Hematopoietic multipotent progenitor cell treated with erythropoietin and hydrocortisone succinate and interleukin-3 and kit ligand, for 15 days (in vitro differentiated cells): ENCODE results near the gene EGLN1.
"Not testable (repeated sequence)": the region's sequence is repeated elsewhere in the genome, so short reads cannot be mapped to it uniquely, and the experiment has no call there.

ENCODE experiments used
- DNase-seq: peaks from one replicate; pipeline ENCODE4 v3.0.0-alpha.2; 2015; ENCODE audit warnings: low spot score

The EGLN1 gene

GRCh38 chr1:231359113-231359512, 63.0 kb downstream of the EGLN1 start:
- DNase-seq = no peak

- DNase-seq = peak; percentile 78
Measured at GRCh38 chr1:231357831-231358354, 64.2 kb downstream of the EGLN1 start.

GRCh38 chr1:231357187-231357772, 64.8 kb downstream of the EGLN1 start:
- no peak for DNase-seq

- no peak for DNase-seq
Measured at GRCh38 chr1:231355171-231355570, 66.9 kb downstream of the EGLN1 start.

GRCh38 chr1:231354330-231355020, 67.6 kb downstream of the EGLN1 start:
- peak; percentile 71 for DNase-seq

GRCh38 chr1:231353086-231353485, 69.0 kb downstream of the EGLN1 start:
- no peak for DNase-seq

GRCh38 chr1:231351816-231352215, 70.3 kb downstream of the EGLN1 start:
- no peak for DNase-seq

- DNase-seq = not testable (repeated sequence)
Measured at GRCh38 chr1:231348856-231349255, 73.2 kb downstream of the EGLN1 start.

- DNase-seq = no peak
Measured at GRCh38 chr1:231348442-231348841, 73.6 kb downstream of the EGLN1 start.

GRCh38 chr1:231347961-231348360, 74.1 kb downstream of the EGLN1 start:
- no peak for DNase-seq

GRCh38 chr1:231340328-231341013, 81.6 kb downstream of the EGLN1 start:
- no peak for DNase-seq

GRCh38 chr1:231338270-231339128, 83.6 kb downstream of the EGLN1 start, which contains the start of gene SPRTN:
TSS of gene SPRTN (plus strand) at chr1:231338293. CDS start at chr1:231338384, 91 bp downstream.
- no peak for DNase-seq

- peak; percentile 99 for DNase-seq
Measured at GRCh38 chr1:231337472-231338269, 84.4 kb downstream of the EGLN1 start, which contains the start of gene EXOC8. TSS of gene EXOC8 (minus strand) at chr1:231337852. CDS start at chr1:231337745, 107 bp downstream.

- no peak for DNase-seq
Measured at GRCh38 chr1:231337043-231337471, 85.0 kb downstream of the EGLN1 start.

- DNase-seq = no peak
Measured at GRCh38 chr1:231335663-231336602, 86.2 kb downstream of the EGLN1 start.

GRCh38 chr1:231334952-231335351, 87.1 kb downstream of the EGLN1 start:
- DNase-seq = no peak

- no peak for DNase-seq
Measured at GRCh38 chr1:231334079-231334666, 87.9 kb downstream of the EGLN1 start.

GRCh38 chr1:231332761-231333160, 89.3 kb downstream of the EGLN1 start:
- no peak for DNase-seq

GRCh38 chr1:231329483-231329882, 92.6 kb downstream of the EGLN1 start:
- DNase-seq = no peak
